ENCODE measurements around the gene ZNF280A.
"Not testable (repeated sequence)": the region's sequence is repeated elsewhere in the genome, so short reads cannot be mapped to it uniquely, and the experiment has no call there.

Gene ZNF280A

DNA sequence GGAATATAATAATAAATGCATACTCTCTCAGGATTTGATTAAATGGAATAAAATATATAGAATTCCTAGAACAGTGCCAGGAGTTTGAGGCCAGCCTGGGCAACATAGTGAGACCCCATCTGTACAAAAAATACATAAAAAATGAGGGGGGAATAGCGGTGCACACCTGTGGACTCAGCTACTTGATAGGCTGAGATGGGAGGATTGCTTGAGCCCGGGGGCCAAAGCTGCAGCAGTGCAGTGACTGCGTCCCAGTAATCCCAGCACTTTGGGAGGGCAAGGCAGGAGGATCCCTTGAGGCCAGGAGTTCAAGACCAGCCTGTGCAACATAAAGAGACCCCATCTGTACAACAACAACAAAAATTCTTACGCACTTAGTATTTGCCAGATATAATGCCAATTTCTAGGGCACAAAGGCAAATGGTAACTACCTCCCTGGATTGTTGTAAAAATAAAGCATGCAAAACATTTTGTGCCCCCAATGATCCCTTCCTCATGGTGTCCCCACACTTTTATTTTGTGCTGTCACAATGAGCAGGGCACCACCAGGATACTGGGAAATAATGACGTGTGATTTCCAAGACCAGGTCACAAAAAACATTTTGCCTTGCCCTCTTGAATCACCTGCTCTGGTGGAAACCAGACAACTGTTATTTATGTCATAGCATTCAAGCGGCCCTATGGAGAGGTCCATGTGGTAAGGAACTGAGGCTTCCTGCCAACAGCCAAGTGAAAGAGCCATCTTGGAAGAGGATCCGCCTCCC, 18.3 kb upstream of the ZNF280A start:
- DNase-seq: no peak

DNA sequence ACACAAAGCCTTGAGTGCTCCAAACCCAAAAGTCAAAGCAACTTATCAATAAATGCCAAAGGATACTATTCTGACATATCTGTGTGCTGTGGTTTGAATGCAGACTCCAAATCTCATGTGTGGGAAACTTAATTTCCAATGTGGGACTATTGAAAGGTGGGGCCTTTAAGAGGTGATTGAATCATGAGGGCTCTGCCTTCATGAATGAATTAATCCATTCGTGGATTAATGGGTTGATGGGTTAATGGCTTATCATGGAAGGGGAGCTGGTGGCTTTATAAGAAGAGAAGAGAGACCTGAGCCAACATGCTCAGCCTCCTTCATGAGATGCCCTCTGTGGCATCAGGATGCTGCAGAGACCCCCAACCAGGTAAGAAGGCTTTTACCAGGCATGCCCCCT, 16.8 kb upstream of the ZNF280A start:
- DNase-seq: no peak

DNA sequence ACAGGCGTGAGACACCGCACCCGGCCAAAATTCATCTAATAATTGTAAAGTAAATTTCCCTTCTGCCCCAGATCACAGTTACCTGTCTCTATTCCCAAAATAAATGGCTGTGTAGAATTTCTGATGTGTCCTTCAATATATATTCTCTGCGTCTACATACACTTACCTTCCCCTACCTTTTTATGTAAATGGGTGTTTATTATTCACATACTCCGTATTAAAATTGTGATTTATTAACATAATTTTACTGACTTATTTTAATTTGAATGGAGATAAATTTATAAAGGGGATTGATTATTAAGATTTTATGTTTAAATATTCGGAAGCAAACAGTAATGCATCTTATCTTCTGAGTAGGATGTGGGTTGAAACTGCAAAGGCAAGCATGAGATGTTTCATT, 16.4 kb upstream of the ZNF280A start:
- no peak for DNase-seq

DNA sequence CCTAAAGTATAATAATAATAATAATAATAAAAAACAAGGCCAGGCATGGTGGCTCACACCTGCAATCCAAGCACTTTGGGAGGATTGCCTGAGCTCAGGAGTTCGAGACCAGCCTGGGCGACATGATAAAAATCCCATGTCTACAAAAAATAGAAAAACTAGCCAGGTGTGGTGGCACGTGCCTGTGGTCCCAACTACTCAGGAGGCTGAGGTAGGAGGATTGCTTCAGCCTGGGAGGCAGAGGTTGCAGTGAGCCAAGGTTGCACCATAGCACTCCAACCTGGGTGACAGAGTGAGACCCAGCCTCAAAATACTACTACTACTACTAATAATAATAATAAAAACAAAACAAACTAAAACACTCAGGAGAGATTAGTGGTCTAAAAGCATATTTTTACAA, 15.6 kb upstream of the ZNF280A start:
- no peak for DNase-seq

DNA sequence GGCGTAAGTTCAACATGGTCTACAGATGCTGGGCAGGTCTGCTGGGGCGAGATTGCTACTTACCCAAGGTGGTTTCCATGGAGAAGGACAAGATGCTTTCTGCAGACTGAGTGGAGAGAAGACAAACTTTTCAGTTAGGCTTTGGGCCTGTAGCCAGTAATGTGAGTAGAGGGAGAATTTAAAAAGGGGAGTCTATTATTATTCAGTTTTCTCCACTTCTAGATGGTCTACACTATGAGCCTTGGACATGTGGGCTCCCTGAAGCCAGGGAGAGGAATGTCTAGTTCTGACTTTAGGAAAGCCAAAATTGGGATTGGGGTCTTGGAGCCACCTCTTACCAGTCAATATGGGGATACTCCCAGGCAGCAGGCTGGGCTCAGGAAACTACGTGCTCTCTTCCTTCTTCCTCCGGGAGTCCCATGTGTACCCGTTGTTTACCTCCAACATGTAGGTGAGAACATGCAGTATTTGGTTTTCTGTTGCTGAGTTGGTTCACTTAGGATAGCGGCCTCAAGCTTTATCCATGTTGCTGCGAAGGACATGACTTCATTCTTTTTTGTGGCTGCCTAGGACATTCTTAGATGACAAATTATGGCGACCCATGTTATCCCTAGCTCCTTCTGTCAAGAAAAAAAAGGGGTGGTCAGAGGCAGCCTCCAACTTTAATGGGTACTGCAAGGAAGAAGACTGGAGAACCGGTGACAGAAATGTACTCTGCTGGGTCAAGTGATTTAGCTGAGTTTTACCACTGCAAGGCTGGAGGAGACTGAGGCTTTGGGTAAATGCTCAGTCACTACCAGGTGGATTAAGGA, 14.7 kb upstream of the ZNF280A start:
- no peak for DNase-seq

DNA sequence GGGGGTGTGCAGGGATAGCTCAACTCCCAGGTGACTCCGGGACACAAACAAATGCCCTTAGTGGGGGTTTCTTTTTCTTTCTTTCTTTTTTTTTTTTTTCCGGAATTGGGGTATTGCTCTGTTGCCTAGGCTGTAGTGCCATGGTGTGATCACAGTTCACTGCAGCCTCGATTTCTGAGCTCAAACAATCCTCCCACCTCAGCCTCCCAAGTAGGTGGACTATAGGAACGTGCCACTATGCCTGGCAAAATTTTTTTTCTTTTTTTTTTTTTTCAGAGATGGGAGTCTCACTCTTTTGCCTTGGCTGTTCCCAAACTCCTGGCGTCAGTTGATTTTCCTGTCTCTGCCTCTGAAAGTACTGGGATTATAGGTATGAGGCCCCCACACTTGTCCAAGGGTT, 13.8 kb upstream of the ZNF280A start:
- no peak for DNase-seq

DNA sequence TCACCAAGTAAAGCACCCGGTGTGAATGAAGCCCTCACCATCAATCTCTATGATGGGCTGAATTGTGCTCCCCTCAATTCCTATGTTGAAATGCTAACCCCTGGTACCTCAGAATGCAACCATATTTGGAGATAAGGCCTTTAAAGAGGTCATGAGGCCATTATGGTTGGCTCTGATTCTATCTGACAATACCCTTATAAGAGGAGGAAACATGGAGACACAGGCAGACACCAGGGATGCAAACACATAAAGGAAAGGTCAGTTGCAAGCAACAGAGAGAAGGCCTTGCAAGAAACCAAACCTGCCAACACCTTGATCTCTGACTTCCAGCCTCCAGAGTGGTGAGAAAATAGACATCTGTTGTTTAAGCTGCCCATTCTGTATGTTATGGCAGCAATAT, 13.3 kb upstream of the ZNF280A start:
- DNase-seq: no peak

DNA sequence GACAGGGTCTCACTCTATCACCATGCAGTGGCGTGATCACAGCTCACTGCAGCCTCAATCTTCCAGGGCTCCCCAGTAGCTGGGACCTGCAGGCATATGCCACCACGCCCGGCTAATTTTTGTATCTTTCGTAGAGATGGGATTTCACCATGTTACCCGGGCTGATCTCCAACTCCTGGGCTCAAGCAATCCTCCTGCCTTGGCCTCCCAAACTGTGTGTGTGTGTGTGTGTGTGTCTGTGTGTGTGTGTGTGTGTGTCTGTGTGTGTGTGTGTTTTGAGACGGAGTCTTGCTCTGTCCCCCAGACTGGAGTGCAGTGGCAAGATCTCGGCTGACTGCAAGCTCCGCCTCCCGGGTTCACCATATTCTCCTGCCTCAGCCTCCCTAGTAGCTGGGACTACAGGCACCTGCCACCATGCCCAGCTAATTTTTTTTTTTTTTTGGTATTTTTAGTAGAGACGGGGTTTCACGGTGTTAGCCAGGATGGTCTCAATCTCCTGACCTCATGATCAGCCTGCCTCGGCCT, 12.5 kb upstream of the ZNF280A start:
- not testable (repeated sequence) for DNase-seq

DNA sequence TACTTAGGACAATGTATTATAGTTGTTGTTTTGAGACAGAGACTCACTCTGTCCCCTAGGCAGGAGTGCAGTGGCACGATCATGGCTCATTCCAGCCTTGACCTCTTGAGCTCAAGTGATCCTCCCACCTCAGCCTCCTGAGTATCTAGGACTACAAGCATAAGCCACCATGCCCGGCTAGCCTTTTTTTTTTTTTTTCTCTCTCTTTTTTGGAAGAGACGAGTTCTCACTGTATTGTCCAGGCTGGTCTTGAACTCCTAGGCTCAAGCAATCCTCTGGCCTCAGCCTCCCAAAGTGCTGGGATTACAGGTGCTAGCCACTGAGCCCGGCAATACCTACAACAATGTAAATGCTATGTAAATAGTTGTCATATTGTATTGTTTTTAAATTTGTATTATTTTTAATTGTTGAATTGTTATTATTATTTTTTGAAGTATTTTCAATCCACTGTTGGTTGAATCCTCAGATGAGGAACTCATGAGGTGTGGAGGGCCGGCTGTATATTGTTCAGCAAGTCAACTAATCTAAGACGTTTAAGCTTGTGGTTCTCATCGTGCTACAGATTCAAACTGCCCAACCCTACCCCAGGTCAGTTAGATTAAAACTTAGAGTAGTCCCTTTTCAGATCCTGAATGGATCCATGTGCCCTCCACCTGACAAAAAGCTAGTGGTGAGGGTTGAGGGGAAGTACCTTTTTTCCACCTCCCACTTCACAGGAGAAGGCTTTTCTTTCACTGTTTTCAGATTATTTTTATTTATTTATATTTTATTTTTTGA, 11.9 kb upstream of the ZNF280A start:
- no peak for DNase-seq

DNA sequence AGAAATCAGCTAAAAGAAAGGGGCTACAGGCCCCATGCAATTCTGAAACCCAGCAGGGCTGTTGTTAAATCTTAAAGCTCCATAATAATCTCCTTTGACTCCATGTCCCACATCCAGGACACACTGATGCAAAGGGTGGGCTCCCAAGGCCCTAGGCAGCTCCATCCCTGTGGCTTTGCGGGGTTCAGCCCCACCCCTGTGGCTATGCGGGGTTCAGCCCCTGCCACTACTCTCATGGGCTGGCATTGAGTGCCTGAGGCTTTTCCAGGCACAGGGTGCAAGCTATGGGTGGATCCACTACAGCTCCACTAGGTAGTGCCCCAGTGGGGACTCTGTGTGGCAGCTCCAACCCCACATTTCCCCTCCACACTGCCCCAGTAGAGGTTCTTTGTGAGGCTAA, 8.7 kb upstream of the ZNF280A start:
- no peak for DNase-seq

DNA sequence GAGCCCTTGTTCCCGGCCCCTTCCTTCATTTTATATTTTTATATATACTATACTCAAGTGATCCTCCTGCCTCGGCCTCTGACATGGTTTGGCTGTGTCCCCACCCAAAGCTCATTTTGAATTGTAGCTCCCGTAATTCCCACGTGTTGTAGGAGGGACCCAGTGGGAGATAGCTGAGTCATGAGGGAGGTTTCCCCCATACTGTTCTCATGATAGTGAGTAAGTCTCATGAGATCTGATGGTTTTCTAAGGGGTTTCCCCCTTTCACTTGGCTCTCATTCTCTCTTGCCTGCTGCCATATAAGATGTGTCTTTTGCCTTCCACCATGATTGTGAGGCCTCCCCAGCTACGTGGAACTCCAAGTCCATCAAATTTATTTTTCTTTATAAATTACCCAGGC, 7.2 kb upstream of the ZNF280A start:
- DNase-seq: no peak

DNA sequence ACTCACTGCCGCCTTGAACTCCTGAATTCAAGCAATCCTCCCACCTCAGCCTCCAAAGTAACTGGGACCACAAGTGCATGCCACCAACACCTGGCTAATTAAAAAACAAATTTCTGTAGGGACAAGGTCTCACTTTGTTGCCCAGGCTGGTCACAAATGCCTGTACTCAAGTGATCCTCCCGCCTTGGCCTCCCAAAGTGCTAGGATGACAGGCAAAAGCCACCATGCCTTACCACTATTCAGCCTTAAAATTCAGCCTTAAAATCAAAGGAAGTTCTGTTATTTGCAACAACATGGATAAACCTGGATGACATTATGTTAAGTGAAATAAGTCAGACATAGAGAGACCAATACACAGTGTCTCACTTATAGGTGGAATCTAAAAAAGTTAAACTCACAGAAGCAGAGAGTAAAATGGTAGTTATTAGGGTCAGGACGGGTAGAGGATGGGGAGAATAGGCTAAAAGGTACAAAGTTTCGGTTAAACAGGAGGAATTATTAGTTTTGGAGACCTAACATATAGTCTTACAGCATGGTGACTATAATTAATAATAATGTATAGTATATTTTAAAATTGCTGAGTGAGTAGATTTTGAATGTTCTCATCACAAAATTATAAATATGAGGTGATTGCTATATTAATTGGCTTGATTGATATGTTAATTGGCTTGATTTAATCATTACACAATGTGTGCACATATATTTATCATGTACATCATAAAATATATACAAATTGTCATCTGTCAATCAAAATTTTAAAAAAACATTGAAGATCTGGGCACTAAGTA, 6.2 kb upstream of the ZNF280A start:
- no peak for DNase-seq

DNA sequence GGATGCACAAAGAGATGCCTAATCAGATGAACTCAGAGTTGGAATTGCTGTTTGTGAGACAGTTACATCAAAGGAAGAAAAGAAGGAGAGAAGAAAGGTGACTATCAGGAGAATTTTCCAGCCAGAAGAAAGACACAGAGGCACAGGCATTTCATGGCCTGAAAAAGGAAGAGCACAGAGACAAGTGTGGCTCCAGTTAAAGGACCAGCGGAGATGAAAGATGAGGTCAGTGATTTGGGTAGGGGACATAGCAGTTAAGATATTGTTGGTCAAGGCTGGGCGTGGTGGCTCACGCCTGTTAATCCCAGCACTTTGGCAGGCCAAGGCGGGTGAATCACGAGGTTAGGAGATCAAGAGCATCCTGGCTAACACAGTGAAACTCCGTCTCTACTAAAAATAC, 3.4 kb upstream of the ZNF280A start:
- DNase-seq: no peak

DNA sequence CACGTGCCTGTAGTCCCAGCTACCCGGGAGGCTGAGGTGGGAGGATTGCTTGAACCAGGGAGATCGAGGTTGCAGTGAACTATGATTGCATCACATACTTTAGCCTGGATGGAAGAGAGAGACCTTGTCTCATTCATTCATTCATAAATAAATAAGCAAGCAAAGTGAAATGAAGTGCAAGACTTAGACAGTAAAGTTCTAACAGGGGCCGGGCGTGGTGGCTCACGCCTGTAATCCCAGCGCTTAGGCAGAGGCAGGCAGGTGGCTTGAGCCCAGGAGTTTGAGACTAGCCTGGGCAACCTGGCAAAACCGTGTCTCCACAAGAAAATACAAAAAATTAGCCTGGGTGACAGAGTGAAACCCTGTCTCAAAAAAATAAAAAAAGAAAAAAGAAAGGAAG, 1.6 kb upstream of the ZNF280A start:
- no peak for DNase-seq

DNA sequence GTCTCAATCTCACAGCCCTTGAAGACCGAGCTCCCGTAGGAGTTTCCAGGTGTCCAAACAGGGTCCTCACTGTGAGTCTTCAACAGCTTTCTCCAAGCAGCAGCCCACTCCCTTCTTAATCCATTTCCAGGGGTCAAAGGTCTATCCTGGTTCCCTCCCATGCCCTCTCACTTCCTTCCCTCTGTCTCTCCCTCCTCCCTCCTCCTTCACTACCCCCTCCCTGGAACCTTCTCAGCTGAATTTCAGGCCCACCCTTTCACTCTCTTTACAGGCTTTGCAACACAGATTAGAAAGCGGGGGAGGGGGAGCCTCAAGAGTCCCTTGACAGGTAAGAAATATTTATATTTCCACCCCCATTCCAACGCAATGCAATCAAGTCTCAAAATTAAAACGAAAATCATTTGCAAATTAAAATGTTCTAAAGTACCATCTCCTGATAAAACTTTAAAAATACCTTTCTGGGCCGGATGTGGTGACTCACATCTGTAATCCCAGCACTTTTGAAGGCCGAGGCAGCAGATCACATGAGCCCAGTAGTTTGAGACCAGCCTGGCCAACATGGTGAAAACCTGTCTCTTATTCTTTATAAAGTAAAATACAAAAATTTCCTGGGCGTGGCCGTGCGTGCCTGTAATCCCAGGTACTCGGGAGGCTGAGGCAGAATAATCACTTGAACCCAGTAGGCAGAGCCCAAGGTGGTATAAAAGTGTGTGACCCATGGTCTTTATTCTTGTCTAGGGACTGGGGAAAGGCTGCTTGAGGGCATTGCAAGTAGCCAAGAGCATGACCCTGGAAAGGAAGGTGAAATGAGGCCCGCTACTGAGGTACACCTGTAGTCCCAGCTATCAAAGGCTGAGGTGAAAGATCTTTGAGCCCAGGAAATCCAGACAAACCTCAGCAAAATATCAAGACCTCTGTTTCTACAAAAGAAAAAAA, 865 bp upstream of the ZNF280A start:
- DNase-seq: no peak

DNA sequence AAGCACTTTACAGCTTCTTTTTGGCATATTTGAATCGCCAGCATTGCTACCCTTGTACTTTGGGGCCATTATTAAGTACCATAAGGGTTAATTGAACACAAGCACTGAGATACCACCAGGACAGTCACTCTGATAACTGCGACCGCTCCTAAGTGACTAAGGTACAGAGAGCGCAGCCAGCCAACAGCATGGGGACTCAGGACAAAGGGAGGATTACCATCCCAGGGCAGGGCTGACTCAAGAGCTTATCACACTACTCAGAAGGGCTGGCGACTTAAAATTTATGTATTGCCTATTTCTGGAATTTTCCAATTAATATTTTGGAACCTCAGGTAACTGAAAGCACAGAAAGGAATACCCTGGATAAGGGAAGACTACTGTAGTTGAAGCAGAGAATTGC, 479 bp downstream of the ZNF280A start:
- no peak for DNase-seq

DNA sequence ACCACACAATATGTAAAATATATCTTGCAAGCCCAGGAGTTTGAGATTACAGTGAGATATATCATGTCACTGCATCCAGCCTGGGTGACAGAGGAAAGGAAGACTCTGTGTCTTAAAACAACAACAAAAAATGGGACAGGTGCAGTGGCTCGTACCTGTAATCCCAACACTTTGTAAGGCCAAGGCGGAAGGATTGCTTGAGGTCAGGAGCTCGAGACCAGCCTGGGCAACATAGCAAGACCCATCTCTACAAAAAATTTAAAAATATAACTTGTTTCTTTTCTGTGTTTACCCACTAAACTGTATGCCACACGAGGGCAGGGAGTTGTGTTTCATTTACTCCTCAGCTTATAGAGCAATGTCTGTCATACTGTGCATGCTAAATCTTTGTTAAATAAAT, 3.1 kb downstream of the ZNF280A start:
- no peak for DNase-seq

DNA sequence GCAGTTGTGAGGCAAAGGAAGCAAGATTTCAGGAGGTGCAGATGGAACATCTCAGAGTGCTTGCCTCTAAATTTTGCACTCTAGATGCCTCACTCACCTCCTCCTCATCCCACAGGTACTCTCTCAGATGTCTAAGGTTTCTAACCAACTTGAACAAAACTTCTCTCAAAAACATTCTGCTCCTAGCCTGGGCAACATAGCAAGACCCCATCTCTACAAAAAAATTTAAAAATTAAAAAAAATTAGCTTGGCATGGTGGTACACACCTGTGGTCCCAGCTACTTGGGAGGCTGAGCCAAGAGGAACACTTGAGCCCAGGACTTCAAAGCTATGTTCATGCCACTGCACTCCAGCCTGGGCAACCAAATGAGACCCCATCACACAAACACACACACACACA, 4.2 kb downstream of the ZNF280A start:
- no peak for DNase-seq

DNA sequence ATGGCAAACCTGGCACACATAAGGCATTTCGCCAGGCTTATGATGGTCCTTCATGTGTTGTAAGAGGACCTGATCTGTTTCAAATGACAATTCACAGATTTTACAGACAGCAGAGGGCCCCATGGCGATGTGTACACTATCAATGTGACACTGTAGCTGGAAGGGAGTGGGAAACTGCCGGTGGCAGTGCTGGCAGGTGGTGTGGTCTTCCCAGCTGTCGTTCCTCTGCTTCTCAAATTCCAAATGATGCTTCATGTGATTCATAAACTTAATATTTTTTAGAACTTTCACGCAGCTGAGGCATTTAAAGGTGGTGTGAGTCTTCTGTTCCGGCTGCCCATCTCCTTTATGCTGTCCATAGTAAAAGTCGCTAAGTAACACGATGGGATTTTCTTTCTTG, 5.6 kb downstream of the ZNF280A start:
- not testable (repeated sequence) for DNase-seq

DNA sequence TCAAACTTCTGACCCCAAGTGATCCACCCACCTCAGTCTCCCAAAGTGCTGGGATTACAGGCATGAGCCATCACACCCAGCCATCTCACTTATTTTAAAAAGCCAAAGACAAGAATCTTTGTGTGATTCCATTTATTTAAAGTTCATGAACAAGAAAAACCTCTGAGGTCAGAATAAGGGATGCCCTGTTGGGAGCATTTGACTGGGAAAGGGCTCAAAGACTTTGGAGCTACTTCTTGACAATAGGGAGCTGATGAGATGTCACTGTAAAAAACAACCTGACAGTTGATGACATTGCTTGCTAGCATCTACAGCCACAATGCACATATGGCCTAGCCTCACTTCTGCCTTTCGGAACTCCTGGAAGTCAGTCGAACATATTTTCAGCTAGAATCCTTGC, 6.5 kb downstream of the ZNF280A start:
- no peak for DNase-seq

DNA sequence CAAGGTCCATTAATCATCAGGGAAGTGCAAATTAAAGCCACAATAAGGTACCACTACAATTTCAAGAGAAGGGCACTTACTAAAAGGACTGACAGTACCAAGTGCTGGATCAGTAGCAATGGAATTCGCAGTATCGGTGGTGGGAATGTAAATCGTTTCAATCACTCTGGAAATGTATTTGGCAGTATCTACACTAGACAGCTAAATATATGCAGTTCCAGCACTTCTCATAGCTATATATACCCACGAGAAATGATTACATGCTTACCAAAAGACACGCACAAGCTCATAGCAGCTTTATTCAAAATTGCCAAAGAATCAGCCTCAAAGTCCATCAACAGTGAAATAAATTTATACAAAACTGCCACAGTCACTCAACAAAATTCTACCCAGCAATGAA, 7.1 kb downstream of the ZNF280A start:
- no peak for DNase-seq

DNA sequence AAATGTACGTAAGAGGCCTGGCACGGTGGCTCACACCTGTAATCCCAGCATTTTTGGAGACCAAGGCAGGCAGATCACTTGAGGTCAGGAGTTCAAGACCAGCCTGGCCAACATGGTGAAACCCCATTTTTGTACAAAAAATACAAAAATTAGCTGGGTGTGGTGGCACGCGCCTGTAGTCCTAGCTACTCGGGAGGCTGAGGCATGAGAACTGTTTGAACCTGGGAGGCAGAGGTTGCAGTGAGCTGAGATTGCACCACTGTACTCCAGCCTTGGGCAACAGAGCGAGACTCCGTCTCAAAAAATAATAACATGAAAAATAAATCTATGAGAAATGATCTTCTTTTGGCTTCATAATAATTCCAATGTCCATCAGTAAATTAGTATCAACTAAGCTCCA, 9.2 kb downstream of the ZNF280A start:
- DNase-seq: not testable (repeated sequence)
